Measurements from ENCODE around the gene INSR. TPM values are rescaled to one million over a fixed set of nuclear protein-coding genes. Genes with fewer than 3 reads are reported as not detected.
A peak's percentile ranks its signal among the peaks of the same experiment; 100 is the strongest.

INSR gene
- total RNA-seq, 1 donor from 2014 or later = 19.8 TPM

- no peak for DNase-seq (ENCODE audit: low read depth)
These were observed 151.4 kb downstream of the INSR start for GRCh38 chr19:7142771-7143170.

DNA sequence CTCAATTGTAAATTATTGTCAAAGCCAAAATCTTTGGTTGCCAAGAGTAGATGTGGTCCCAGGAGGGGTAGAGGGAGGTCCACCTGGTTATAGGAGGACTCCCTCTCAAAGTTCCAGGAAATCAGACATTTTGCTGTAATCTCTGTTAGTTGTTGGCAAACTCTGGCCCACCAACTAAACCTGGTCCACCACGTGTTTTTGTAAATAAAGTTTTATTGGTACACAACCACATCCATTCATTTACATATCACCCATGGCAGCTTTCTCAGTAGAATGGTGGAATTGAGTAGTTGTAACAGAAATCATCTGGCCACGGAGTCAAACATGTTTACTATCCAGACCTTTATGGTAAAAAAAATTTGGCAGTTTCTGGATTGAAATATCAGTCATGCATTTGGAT lies 154.1 kb downstream of the INSR start:
- no peak for DNase-seq (ENCODE audit: low read depth)

- no peak for DNase-seq (ENCODE audit: low read depth)
These were observed 155.1 kb downstream of the INSR start for GRCh38 chr19:7139095-7139494.

- DNase-seq (ENCODE audit: low read depth) = no peak
These were observed 155.8 kb downstream of the INSR start for GRCh38 chr19:7138402-7138801.

DNA sequence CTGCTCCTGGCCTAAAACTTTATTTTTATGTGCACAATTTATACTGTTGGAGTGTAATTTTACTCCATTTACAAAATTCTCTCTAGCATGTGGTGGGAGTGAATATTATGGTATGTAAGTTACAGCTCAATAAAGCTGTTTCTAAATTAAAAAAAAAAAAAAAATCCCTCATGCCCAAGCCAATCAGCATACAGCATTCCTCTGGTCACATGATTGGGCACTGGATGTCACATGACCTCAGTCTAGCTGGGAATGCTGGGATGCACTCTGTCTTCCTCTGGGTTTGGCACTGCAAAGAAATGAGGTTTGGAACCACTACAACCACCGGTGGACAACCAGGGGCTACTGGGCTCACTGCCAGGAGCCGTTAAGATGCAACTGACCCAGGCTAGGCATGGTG lies 157.1 kb downstream of the INSR start:
- no peak for DNase-seq (ENCODE audit: low read depth)

DNA sequence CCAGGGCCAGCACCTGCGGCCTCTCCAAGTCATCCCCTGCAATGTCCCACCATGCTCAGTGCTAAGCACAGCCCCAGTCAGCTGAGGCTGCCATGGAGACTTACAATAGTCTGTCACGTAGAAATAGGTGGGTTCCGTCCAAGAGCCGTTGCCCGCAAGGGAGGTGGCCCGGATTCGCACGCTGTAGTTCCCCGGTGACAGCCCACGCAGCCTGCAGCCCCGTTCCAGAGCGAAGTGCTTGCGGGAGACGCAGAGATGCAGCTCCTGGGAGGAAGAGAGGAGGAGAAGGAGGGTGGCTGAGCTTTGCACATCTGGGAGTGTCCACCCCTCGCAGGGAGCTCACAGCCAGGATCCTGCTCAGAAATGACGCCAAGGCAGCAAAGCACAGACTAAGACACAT lies 162.2 kb downstream of the INSR start:
- no peak for DNase-seq (ENCODE audit: low read depth)

DNA sequence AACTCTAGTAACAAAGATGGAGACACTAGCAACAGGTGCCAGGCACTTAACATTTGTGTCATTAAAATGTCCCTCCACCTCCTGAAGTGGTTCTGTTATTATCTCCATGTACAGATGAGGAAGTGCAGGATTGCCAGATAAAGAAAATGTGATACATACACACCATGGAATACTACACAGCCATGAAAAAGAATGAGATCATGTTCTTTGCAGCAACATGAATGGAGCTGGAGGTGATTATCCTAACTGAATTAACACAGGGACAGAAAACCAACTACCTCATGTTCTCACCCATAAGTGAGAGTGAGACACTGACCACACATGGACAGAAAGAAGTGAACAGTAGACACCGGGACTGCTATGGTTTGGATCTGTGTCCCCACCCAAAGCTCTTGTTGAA lies 164.2 kb downstream of the INSR start:
- DNase-seq (ENCODE audit: low read depth) = no peak

DNA sequence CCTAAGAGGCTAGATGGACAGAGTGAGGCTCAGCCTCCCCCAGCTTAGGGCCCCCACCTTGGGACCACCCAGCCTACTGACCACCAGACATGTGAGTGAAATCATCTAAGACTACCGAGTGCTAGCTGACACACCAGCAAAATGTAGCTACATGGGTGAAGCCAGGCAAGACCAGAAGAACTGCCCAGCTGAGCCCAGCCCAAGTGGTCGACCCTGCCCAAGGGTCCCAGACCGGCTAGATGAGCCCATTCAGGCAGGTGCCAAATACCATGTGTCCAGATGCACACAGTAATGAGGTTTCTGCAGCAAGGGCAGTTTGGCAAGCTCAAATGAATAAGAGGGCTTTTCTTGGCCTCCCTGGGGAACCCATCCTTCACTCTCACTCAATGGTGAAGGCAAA lies 168.1 kb downstream of the INSR start:
- DNase-seq (ENCODE audit: low read depth) = no peak

GRCh38 chr19:7125221-7125620 lies 169.0 kb downstream of the INSR start:
- DNase-seq (ENCODE audit: low read depth) = no peak

DNA sequence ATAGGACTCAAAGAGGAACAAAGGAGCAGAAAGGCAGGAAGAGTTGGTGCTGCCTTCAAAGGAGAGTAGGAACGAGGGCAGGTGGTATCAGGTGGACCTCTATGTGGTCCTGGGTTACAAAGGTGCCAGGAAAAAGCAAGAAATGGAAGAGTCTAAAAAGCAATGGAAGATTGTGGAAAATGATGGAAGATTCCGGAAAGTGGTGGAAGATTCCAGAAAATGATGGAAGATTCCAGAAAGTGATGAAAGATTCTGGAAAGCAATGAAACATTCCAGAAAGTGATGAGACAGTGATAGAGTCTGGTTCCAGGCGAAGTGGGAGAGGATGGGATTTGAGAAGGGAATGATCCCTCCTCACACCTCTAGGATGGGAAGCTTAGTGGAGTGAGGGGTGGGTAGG lies 169.4 kb downstream of the INSR start:
- DNase-seq (ENCODE audit: low read depth) = no peak

DNA sequence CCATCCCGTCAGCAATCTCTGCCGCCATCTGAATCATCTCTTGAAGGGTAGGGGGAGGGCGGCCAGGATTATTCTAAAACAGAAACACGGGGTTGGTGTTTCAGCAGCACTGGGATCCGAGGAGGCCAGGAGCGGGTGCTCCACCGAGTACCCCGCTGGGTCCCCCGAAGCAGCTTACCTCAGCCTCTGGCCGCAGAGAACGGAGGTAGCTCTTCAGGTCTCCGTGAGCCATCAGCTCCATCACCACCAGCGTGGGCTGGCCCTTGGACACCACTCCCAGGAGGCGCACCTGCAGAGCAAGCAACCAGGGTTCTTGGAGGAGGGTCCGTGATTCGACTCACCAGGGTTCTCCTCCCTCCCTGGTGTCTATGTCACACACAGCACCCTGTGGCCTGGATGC lies 171.5 kb downstream of the INSR start:
- no peak for DNase-seq (ENCODE audit: low read depth)

GRCh38 chr19:7120499-7120898 lies 173.7 kb downstream of the INSR start:
- DNase-seq (ENCODE audit: low read depth) = no peak

GRCh38 chr19:7119582-7119981 lies 174.6 kb downstream of the INSR start:
- no peak for DNase-seq (ENCODE audit: low read depth)

GRCh38 chr19:7117248-7117647 lies 177.0 kb downstream of the INSR start:
- no peak for DNase-seq (ENCODE audit: low read depth)

DNA sequence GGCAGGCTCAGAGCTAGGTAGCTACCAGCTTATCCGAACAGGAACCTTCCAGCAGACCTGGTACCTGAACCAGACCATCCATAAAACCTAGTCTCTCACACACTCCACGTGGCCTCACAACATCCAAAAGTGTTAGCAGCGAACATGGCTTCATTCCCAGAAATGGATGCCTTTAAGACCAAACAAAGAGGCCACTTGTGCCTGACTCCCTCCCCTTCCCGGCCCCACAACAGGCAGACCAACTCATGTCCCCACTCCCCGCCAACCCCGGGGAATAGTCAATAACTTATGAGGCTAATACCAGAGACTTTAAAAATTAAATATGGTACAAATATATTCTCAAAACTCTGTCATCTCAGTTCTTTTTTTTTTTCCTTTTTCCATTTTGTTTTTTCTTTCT lies 178.5 kb downstream of the INSR start:
- DNase-seq (ENCODE audit: low read depth) = no peak

- DNase-seq (ENCODE audit: low read depth) = no peak
These were observed 181.0 kb downstream of the INSR start for GRCh38 chr19:7113233-7113632.

- no peak for DNase-seq (ENCODE audit: low read depth)
These were observed 181.5 kb downstream of the INSR start for GRCh38 chr19:7112675-7113074.

DNA sequence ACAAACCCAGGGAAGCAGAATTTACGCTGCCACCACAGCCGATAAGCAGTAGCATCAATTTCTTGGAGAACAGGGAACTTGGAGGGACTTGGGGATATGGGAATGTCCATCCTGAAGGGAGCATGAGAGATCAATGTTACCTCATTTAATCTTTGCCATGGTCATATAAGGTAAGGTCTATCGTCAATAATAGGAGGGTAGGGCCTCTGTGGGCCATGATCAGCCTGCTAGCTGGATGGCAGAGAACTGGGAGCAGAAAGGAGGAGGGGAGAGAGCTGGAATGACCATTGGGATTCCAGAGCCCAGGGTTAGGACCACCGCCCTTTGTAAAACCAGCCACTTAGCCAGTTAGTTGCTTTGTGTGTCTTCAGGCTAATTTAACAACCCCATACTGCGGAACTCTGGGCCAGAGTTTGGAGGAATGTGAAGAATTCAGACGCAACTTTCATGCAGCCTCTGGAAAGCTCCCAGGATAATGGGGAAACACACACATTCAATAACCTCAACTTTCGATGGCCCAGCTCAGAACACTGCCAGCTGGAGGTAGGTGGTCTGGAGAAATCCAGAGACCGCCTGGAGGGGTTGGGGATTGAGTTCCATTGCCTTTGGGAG lies 184.4 kb downstream of the INSR start:
- peak; percentile 21 for DNase-seq (ENCODE audit: low read depth)

- no peak for DNase-seq (ENCODE audit: low read depth)
These were observed 187.2 kb downstream of the INSR start for GRCh38 chr19:7106711-7107657.

DNA sequence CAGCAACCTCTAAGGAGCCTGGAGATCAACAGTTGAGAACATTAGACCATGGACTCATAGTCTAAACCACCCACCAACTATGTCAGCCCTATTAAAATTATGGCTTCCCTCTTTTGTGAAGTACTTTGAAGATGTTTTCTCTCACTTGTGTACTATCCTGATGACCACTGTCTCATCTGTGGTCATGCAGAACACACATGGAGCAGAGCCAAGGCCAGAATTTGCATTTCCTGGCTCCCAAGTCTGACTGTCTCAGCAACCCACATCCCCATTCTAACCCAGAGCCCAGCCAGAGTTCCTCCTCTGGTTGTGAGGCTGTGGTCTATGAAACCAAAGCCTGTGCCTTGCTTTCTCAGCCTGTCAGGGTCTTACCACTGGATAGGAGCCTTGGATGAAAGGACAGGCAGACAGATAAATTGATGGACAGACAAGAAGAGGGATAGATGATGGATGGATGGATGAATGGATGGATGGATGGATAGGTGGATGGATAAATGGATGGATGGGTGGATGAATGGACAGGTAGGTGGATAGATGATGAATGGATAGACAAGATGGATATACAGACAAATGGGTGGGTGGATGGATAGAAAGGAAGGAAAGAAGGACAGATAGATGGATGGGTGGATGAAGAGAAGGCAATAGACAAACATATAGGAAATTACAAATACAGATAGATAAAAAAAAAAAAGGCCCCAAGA lies 189.3 kb downstream of the INSR start:
- DNase-seq (ENCODE audit: low read depth) = peak; percentile 22

- no peak for DNase-seq (ENCODE audit: low read depth)
These were observed 192.5 kb downstream of the INSR start for GRCh38 chr19:7101498-7102253.

- no peak for DNase-seq (ENCODE audit: low read depth)
These were observed 194.7 kb downstream of the INSR start for GRCh38 chr19:7099597-7099921.

All from renal cortical epithelial cell (primary cell).